HCT116 (cell line): ENCODE measurements around the gene HAND2. TPM values are rescaled to one million over a fixed set of nuclear protein-coding genes. Genes with fewer than 3 reads are reported as not detected.

ENCODE experiments used
- ATAC-seq: fragments of 200-7000 bp; cut with Tn5 transposase; 2 replicates; pipeline ENCODE4 v1.9.1; 2020; ENCODE audit warnings: mild to moderate bottlenecking, moderate library complexity
- BruUV-seq: library from RNA; stranded (reverse); fragments of 400-500 nt; replicated peaks from 2 replicates; lab custom pipeline; 2021; lab: Mats Ljungman, UMichigan
- CTCF ChIA-PET: fragments of 300-600 bp; sonication (Branson Sonifier 250); formaldehyde crosslinking; loops from one replicate; lab custom pipeline; 2021; ENCODE audit warnings: antibody characterized with exemption; lab: Charles Lee
- POLR2A ChIA-PET: fragments of 300-600, 350-600 bp; sonication (Branson Sonifier 250); formaldehyde crosslinking; loops from one replicate; lab custom pipeline; 2021; ENCODE audit warnings: antibody characterized with exemption; lab: Charles Lee
- RAD21 ChIA-PET, 2 experiments: fragments of 300-600 bp; sonication (Branson Sonifier 250); formaldehyde crosslinking; loops; one replicate each; lab custom pipeline; 2023; ENCODE audit warnings: low total read pairs in 2 of 2; ENCODE audit not compliant: uncharacterized antibody in 2 of 2, unreplicated experiment in 2 of 2, low non-redundant PET in 1 of 2; lab: Charles Lee
- DNase-seq: peaks from one replicate; pipeline ENCODE4 v3.0.0-alpha.2; 2010; ENCODE audit warnings: low read depth, low spot score
- H2AFZ ChIP-seq: fragments of 200-600 bp; shearing (Covaris generic), sonication (generic); 2 replicates; pipeline ENCODE4 v1.6.1; 2017; ENCODE audit warnings: low read depth, mixed run types, mixed read lengths, antibody characterized with exemption, low read length; ENCODE audit not compliant: poor library complexity, severe bottlenecking
- H3K27ac ChIP-seq: 2 replicates; pipeline ENCODE4 v1.5.1; 2012; ENCODE audit warnings: low read depth, low read length
- H3K27me3 ChIP-seq: fragments of 200-600 bp; sonication (generic); 2 replicates; pipeline ENCODE4 v1.6.1; 2016; ENCODE audit warnings: mixed run types, low read length, mixed read lengths; ENCODE audit not compliant: insufficient read depth
- H3K36me3 ChIP-seq, 2 experiments: fragments of 200-500 bp in 1 of 2; fragments of 200-600 bp in 1 of 2; sonication (Bioruptor generic) in 1 of 2; sonication (generic) in 1 of 2; 2 replicates each; pipeline versions ENCODE4 v1.5.1 to v1.6.1; 2014 to 2016; ENCODE audit warnings: low read length in 2 of 2, inconsistent platforms in 1 of 2, mixed read lengths in 1 of 2, mixed run types in 1 of 2; ENCODE audit not compliant: insufficient read depth in 2 of 2, control insufficient read depth in 1 of 2
- H3K4me1 ChIP-seq, 2 experiments: fragments of 200-600 bp in 1 of 2; sonication (generic) in 1 of 2; 2 replicates each; pipeline versions ENCODE4 v1.5.1 to v1.6.1; 2012 to 2017; ENCODE audit warnings: low read length in 2 of 2, inconsistent platforms in 1 of 2, mild to moderate bottlenecking in 1 of 2, mixed read lengths in 1 of 2, mixed run types in 1 of 2, moderate library complexity in 1 of 2; ENCODE audit not compliant: insufficient read depth in 2 of 2, control insufficient read depth in 1 of 2
- H3K4me2 ChIP-seq: fragments of 200-600 bp; sonication (generic); 2 replicates; pipeline ENCODE4 v1.6.1; 2017; ENCODE audit warnings: mixed run types, low read length, mixed read lengths
- H3K4me3 ChIP-seq, 2 experiments: fragments of 200-600 bp in 1 of 2; sonication (generic) in 1 of 2; replicated peaks in 1 of 2; 2 replicates each; pipeline ENCODE4 v1.5.1; 2011 to 2016; ENCODE audit warnings: low read length in 2 of 2, control low read depth in 1 of 2, low read depth in 1 of 2, mild to moderate bottlenecking in 1 of 2, mixed read lengths in 1 of 2, mixed run types in 1 of 2
- H3K79me2 ChIP-seq: fragments of 200-600 bp; sonication (generic); 2 replicates; pipeline ENCODE4 v1.6.1; 2017; ENCODE audit warnings: mild to moderate bottlenecking, mixed run types, low read length, moderate library complexity, mixed read lengths; ENCODE audit not compliant: insufficient read depth
- H3K9ac ChIP-seq: fragments of 200-600 bp; sonication (generic); 2 replicates; pipeline ENCODE4 v1.6.1; 2016; ENCODE audit warnings: low read length, mixed read lengths
- H3K9me2 ChIP-seq: fragments of 200-600 bp; sonication (generic), shearing (Covaris generic); 2 replicates; pipeline ENCODE4 v1.6.1; 2017; ENCODE audit warnings: mixed run types, mild to moderate bottlenecking, moderate library complexity; ENCODE audit not compliant: insufficient read depth
- H3K9me3 ChIP-seq, 2 experiments: fragments of 200-500 bp in 1 of 2; fragments of 200-600 bp in 1 of 2; sonication (Bioruptor generic) in 1 of 2; sonication (generic) in 1 of 2; 2 replicates each; pipeline ENCODE4 v1.6.1; 2014 to 2017; ENCODE audit warnings: low read length in 2 of 2, mixed read lengths in 2 of 2, inconsistent platforms in 1 of 2, low read depth in 1 of 2, mild to moderate bottlenecking in 1 of 2, mixed run types in 1 of 2, moderate library complexity in 1 of 2; ENCODE audit not compliant: control insufficient read depth in 1 of 2, insufficient read depth in 1 of 2
- H4K20me1 ChIP-seq: fragments of 200-600 bp; sonication (generic), shearing (Covaris generic); 2 replicates; pipeline ENCODE4 v1.6.1; 2017; ENCODE audit warnings: mixed run types, mild to moderate bottlenecking, moderate library complexity; ENCODE audit not compliant: insufficient read depth
- CEBPB ChIP-seq: IDR thresholded peaks from 2 replicates; pipeline ENCODE4 v1.6.1; 2012; ENCODE audit warnings: low read depth
- EGR1 ChIP-seq: IDR thresholded peaks from 2 replicates; pipeline ENCODE4 v1.6.1; 2012; ENCODE audit warnings: low read depth
- ELF1 ChIP-seq: IDR thresholded peaks from 2 replicates; pipeline ENCODE4 v1.6.1; 2012; ENCODE audit warnings: low read depth, borderline replicate concordance
- EZH2 ChIP-seq: fragments of 200-600 bp; sonication (generic); IDR thresholded peaks from 2 replicates; pipeline ENCODE4 v1.6.1; 2017; ENCODE audit warnings: antibody characterized with exemption, mixed run types
- EZH2phosphoT487 ChIP-seq: fragments of 200-600 bp; IDR thresholded peaks from 2 replicates; pipeline ENCODE4 v1.6.1; 2018; ENCODE audit warnings: antibody characterized with exemption, borderline replicate concordance
- FOSL1 ChIP-seq: IDR thresholded peaks from 2 replicates; pipeline ENCODE4 v1.6.1; 2012; ENCODE audit warnings: low read depth
- JUND ChIP-seq: IDR thresholded peaks from 2 replicates; pipeline ENCODE4 v1.6.1; 2012
- MAX ChIP-seq: IDR thresholded peaks from 2 replicates; pipeline ENCODE4 v1.6.1; 2012
- POLR2A ChIP-seq: IDR thresholded peaks from 2 replicates; pipeline ENCODE4 v1.7.0; 2011; ENCODE audit warnings: borderline replicate concordance; ENCODE audit not compliant: insufficient read depth, insufficient read length; ENCODE audit errors: extremely low read depth
- POLR2AphosphoS5 ChIP-seq: IDR thresholded peaks from 2 replicates; pipeline ENCODE4 v1.6.1; 2011; ENCODE audit warnings: mild to moderate bottlenecking, low read depth, low read length, moderate library complexity
- RAD21 ChIP-seq: IDR thresholded peaks from 2 replicates; pipeline ENCODE4 v1.6.1; 2012; ENCODE audit warnings: low read depth, mild to moderate bottlenecking
- SP1 ChIP-seq: IDR thresholded peaks from 2 replicates; pipeline ENCODE4 v1.6.1; 2012; ENCODE audit warnings: low read depth
- SRF ChIP-seq: IDR thresholded peaks from 2 replicates; pipeline ENCODE4 v1.6.1; 2012; ENCODE audit warnings: low read depth
- YY1 ChIP-seq: IDR thresholded peaks from 2 replicates; pipeline ENCODE4 v1.6.1; 2011; ENCODE audit warnings: low read length, low read depth, moderate library complexity, mild to moderate bottlenecking; ENCODE audit not compliant: insufficient replicate concordance; ENCODE audit errors: extremely low read depth
- ZFX ChIP-seq: fragments of 450-650 bp; IDR thresholded peaks from 2 replicates; pipeline ENCODE4 v1.6.1; 2017
- ZNF274 ChIP-seq: fragments of 200-500 bp; sonication (Bioruptor generic); IDR thresholded peaks from 2 replicates; pipeline ENCODE4 v1.6.1; 2014; ENCODE audit warnings: mild to moderate bottlenecking, low read depth, low read length, inconsistent platforms
- intact Hi-C: fragments of 100-400 bp; cut with micrococcal nuclease; formaldehyde crosslinking; loops from 2 replicates; pipeline ENCODE4 v1.10.0; 2022
- total RNA-seq: library from RNA; stranded (reverse); gene quantifications from one replicate; pipeline ENCODE4 v1.2.1, GENCODE V29; 2021; ENCODE audit not compliant: unreplicated experiment
- TF ChIP-seq, protein P1 (sequence below): IDR thresholded peaks from 2 replicates; pipeline ENCODE4 v1.6.1; 2011; ENCODE audit warnings: mild to moderate bottlenecking, low read length, moderate library complexity; ENCODE audit not compliant: insufficient replicate concordance; ENCODE audit errors: extremely low read depth
- TF ChIP-seq, protein P2 (sequence below): IDR thresholded peaks from 2 replicates; pipeline ENCODE4 v1.6.1; 2012
- TF ChIP-seq, protein P3 (sequence below), 3 experiments: fragments of 200-600 bp in 1 of 3; sonication (generic) in 1 of 3; IDR thresholded peaks in 2 of 3; conservative IDR thresholded peaks in 1 of 3; 2 replicates each; pipeline ENCODE4 v1.5.1; 2012 to 2017; ENCODE audit warnings: low read depth in 2 of 3, low read length in 2 of 3, antibody characterized with exemption in 1 of 3, borderline replicate concordance in 1 of 3, control low read depth in 1 of 3, mild to moderate bottlenecking in 1 of 3, mixed read lengths in 1 of 3, mixed run types in 1 of 3, moderate library complexity in 1 of 3; ENCODE audit not compliant: insufficient read depth in 1 of 3

The HAND2 gene
- total RNA-seq, 1 experiment from 2014 or later = not detected

DNA sequence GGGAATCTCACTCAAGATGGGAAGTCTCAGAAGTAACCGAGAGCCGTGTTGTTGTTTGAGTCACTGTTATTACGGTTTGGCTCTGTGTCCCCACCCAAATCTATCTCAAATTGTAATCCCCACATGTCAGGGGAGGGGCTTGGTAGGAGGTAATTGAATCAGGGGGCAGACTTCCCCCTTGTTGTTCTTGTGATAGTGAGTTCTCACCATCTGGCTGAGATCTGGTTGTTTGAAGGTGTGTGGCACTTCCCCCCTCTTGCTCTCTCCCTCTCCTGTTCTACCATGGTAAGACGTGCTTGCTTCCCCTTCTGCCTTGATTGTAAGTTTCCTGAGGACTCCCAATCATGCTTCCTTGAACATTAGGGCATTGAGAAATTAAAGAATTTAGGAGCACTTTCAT is 37.0 kb downstream of the HAND2 start:
- no peaks in the 10 kb centered on the region for H3K9me3 ChIP-seq
- ChIA-PET RAD21 (no interaction called here), POLR2A (no interaction called here), CTCF (no interaction called here)
- no peaks in the 10 kb centered on the region for H3K36me3 ChIP-seq
- H3K4me2 ChIP-seq = no peak overlapping the region
- H3K4me1 ChIP-seq = peaks cover 4 to 11% of the 10 kb centered on the region in 2 experiments; a peak in 3 of 4 replicates
- no peak overlapping the region for H2AFZ ChIP-seq
- H3K79me2 ChIP-seq = no peaks in the 10 kb centered on the region
- H3K4me3 ChIP-seq = no peak overlapping the region
- H4K20me1 ChIP-seq = no peaks in the 10 kb centered on the region
- ATAC-seq (no peak), DNase-seq (no peak)
- no peak overlapping the region for H3K27ac ChIP-seq
- intact Hi-C loops = loop anchor here (5.0 kb wide), 1 partner anchor 176 kb away; no protein-coding TSS in a partner anchor
- H3K9me2 ChIP-seq = no peaks in the 10 kb centered on the region
- no peak overlapping the region for H3K9ac ChIP-seq
- TF ChIP-seq POLR2AphosphoS5 = no peak
- TF ChIP-seq MAX = no peak
- no peak for TF ChIP-seq JUND
- TF ChIP-seq EZH2 = no peak
- no peak for TF ChIP-seq ELF1
- TF ChIP-seq, protein P1, sequence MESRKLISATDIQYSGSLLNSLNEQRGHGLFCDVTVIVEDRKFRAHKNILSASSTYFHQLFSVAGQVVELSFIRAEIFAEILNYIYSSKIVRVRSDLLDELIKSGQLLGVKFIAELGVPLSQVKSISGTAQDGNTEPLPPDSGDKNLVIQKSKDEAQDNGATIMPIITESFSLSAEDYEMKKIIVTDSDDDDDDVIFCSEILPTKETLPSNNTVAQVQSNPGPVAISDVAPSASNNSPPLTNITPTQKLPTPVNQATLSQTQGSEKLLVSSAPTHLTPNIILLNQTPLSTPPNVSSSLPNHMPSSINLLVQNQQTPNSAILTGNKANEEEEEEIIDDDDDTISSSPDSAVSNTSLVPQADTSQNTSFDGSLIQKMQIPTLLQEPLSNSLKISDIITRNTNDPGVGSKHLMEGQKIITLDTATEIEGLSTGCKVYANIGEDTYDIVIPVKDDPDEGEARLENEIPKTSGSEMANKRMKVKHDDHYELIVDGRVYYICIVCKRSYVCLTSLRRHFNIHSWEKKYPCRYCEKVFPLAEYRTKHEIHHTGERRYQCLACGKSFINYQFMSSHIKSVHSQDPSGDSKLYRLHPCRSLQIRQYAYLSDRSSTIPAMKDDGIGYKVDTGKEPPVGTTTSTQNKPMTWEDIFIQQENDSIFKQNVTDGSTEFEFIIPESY = no peak
- no peak for TF ChIP-seq POLR2A
- no peak for TF ChIP-seq ZFX
- TF ChIP-seq, protein P2, sequence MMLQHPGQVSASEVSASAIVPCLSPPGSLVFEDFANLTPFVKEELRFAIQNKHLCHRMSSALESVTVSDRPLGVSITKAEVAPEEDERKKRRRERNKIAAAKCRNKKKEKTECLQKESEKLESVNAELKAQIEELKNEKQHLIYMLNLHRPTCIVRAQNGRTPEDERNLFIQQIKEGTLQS = no peak
- TF ChIP-seq, protein P3, sequence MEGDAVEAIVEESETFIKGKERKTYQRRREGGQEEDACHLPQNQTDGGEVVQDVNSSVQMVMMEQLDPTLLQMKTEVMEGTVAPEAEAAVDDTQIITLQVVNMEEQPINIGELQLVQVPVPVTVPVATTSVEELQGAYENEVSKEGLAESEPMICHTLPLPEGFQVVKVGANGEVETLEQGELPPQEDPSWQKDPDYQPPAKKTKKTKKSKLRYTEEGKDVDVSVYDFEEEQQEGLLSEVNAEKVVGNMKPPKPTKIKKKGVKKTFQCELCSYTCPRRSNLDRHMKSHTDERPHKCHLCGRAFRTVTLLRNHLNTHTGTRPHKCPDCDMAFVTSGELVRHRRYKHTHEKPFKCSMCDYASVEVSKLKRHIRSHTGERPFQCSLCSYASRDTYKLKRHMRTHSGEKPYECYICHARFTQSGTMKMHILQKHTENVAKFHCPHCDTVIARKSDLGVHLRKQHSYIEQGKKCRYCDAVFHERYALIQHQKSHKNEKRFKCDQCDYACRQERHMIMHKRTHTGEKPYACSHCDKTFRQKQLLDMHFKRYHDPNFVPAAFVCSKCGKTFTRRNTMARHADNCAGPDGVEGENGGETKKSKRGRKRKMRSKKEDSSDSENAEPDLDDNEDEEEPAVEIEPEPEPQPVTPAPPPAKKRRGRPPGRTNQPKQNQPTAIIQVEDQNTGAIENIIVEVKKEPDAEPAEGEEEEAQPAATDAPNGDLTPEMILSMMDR (IDR thresholded peaks at IDR 0.05 in 2 of 3, conservative IDR thresholded peaks at IDR 0.05 in 1 of 3; ENCODE audit: borderline replicate concordance in 1 of 3, insufficient read depth in 1 of 3, low read depth in 2 of 3, low read length in 2 of 3) = no peak
- TF ChIP-seq RAD21 = no peak
- no peak for TF ChIP-seq SP1
- no peak for TF ChIP-seq FOSL1
- TF ChIP-seq CEBPB = no peak
- TF ChIP-seq EZH2phosphoT487 = no peak
- TF ChIP-seq YY1 = no peak
- TF ChIP-seq EGR1 = no peak
- no peak for TF ChIP-seq ZNF274
- no peak for TF ChIP-seq SRF
- no TSS peak for BruUV-seq
- no peaks in the 10 kb centered on the region for H3K27me3 ChIP-seq
